GM12875 (cell line): ENCODE results near the gene UBASH3B.

ENCODE experiments used
- H3K4me3 ChIP-seq: one replicate; pipeline ENCODE4 v1.5.1; 2011; ENCODE audit warnings: low read depth, low read length, control low read depth
- CTCF ChIP-seq: IDR thresholded peaks from 2 replicates; pipeline ENCODE4 v1.5.1; 2011; ENCODE audit warnings: low read depth, mild to moderate bottlenecking, control low read depth, inconsistent platforms, low read length, moderate library complexity, borderline replicate concordance; ENCODE audit not compliant: insufficient read depth

Gene UBASH3B

GRCh38 chr11:122848186-122848585 is 192.7 kb downstream of the UBASH3B start:
- TF ChIP-seq CTCF: no peak

DNA sequence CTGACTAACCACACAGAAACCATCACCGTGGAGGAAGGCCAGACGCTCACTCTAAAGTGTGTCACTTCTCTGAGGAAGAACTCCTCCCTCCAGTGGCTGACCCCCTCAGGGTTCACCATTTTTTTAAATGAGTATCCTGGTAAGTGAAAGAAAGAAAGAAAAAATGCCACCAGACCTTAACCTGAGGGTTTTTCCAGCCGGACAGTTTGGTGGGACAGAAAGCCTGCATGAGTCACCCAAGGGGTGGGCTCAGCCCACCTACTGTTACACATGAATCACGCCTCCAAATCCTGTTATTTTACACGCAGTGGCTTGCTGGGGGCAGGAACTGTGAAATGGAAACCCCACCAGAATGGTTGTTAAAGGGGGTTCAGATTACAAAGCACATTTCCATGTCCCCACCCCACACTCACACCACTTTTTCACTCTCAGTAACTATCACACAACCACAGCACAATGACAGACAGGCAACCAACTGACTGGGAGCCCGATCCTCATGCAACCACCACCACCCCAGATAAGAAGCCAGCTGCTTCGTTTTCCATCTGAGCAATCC is 194.6 kb downstream of the UBASH3B start:
- no peak overlapping the region for H3K4me3 ChIP-seq
- TF ChIP-seq CTCF: no peak

More at GRCh38 chr11:122848186-122848585, 192.7 kb downstream of the UBASH3B start:
- H3K4me3 ChIP-seq: no peak overlapping the region

DNA sequence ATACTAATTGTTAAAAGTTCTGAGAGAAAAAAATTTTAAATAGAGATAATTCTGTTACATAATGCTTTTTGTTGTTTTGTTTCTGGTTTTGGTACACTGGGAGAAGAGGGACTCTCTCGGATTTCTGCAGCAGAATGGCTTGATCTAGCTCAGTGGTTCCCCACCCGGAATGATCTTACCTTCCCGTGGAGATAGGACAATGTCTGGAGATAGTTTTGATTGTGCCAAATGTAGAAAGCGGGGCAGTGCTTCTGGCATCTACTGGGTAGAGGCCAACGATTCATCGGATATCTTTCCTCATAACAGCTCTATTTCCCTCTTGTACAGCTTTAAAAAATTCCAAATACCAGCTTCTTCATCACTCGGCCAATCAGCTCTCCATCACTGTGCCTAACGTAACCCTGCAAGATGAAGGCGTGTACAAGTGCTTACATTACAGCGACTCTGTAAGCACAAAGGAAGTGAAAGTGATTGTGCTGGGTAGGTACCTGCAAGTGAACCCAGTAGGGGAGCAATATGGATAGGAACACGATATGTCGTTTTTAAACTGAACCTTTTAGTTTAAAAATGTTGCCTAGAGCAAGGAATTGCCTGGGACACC is 195.9 kb downstream of the UBASH3B start:
- no peak for TF ChIP-seq CTCF
- no peak overlapping the region for H3K4me3 ChIP-seq

DNA sequence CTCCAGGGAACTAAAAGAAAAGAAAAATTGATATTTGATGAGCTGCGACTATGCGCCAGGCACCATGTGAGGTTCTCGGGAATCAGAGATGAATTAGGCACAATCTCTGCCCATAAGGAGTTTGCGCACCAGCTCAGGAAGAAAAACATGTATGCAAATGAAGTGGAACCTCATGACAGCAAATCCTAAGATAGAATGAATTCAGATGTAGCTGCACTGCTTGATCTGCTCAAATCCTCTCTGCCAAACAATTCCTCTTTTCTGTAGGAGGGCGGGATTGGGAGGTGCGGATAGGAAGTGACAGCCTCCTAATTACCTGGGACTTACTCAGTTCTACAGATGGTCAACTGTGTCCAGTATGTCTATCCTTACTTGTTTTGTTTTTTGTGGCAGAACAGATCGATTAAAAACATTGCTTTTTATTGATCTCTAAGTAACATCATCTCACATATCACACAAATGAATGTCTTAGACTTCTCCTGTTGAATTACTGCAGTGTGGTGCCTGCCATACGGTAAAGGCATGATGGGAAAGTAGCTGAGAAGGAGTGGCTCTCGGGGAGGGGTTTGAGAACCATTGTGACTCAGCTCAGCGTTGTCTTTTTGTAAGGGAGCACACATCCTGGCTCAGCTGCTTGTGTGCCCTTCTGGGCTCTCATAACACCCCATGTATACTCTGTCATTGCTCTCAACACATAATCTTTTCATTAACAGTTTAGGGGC is 196.7 kb downstream of the UBASH3B start:
- H3K4me3 ChIP-seq: no peak overlapping the region
- no peak for TF ChIP-seq CTCF

DNA sequence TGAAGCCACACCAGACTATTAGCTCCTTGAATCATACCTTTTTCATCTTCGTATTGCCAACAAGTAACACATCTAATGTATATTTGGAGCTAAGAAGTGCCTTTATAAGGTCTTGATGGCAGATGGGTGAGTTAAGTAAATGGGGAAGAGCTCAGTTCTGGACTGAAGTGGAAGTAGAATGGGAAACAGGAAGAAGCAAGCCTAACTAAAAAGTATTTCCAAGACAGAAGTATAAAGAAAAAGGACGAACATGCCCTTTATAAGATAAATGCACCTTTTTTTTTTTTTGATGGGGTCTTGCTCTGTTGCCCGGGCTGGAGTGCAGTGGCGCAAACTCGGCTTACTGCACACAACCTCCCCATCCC is 197.3 kb downstream of the UBASH3B start:
- no peak for TF ChIP-seq CTCF
- H3K4me3 ChIP-seq: no peak overlapping the region

DNA sequence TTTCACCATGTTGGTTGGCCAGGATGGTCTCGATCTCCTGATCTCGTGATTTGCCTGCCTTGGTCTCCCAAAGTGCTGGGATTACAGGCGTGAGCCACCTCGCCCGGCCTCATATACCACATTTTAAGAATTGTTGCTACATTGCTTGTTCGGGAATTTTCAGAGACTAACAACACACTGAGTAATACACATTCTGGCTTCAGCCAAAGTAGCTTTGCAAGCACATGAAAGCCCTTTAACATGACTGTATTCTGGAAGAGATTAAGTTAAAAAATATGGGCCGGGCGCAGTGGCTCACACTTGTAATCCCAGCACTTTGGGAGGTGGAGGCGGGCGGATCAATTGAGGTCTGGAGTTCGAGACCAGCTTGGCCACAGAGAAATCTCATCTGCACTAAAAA is 197.7 kb downstream of the UBASH3B start:
- H3K4me3 ChIP-seq: no peak overlapping the region
- no peak for TF ChIP-seq CTCF

- TF ChIP-seq CTCF: peak; percentile 41; the same call in 1 of the 2 replicates
- H3K4me3 ChIP-seq: no peak overlapping the region
Observed at GRCh38 chr11:122853971-122854446, 198.5 kb downstream of the UBASH3B start.
